Measurements from ENCODE around the gene FBLIM1.

FBLIM1 gene

DNA sequence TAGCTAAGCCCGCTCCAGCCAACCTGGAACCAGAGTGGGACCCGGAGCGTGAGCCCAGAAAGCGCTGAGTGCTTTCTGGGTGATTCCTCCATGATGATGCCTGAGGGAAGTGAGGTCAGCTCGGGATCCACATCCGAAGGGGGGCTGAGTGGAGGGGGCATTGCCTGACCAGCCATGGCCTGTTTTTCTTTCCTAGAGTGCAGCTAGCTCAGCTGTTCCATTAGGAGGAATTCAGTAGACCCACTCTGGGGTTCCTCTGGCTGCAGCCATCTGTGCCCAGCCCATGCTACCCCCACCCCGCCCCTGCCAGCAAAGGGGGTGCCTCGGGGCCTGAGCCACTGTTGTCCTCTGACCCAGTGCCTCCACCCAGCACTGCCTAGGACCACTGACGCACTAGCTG lies 32.1 kb upstream of the FBLIM1 start:
- H3K4me3 ChIP-seq (ENCODE audit: low read length) = no peak overlapping the region
- no peak for TF ChIP-seq ZNF274 (IDR thresholded peaks at IDR 0.05; ENCODE audit: low read depth, low read length)

DNA sequence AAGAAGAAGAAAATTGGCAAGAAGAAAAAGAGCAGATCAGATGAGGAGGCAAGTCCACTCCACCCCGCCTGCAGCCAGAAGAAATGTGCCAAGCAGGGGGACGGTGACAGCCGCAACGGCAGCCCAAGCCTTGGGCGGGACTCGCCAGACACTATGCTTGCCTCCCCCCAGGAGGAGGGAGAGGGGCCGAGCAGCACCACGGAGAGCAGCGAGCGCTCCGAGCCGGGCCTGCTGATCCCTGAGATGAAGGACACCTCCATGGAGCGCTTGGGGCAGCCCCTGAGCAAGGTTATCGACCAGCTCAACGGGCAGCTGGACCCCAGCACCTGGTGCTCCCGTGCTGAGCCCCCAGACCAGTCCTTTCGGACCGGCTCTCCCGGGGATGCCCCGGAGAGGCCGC lies 31.6 kb upstream of the FBLIM1 start:
- TF ChIP-seq ZNF274 (IDR thresholded peaks at IDR 0.05; ENCODE audit: low read depth, low read length) = no peak
- no peak overlapping the region for H3K4me3 ChIP-seq (ENCODE audit: low read length)

- no peak for TF ChIP-seq ZNF274 (IDR thresholded peaks at IDR 0.05; ENCODE audit: low read depth, low read length)
- H3K4me3 ChIP-seq (ENCODE audit: low read length) = no peak overlapping the region
Measured at GRCh38 chr1:15727424-15727823, 31.2 kb upstream of the FBLIM1 start.

DNA sequence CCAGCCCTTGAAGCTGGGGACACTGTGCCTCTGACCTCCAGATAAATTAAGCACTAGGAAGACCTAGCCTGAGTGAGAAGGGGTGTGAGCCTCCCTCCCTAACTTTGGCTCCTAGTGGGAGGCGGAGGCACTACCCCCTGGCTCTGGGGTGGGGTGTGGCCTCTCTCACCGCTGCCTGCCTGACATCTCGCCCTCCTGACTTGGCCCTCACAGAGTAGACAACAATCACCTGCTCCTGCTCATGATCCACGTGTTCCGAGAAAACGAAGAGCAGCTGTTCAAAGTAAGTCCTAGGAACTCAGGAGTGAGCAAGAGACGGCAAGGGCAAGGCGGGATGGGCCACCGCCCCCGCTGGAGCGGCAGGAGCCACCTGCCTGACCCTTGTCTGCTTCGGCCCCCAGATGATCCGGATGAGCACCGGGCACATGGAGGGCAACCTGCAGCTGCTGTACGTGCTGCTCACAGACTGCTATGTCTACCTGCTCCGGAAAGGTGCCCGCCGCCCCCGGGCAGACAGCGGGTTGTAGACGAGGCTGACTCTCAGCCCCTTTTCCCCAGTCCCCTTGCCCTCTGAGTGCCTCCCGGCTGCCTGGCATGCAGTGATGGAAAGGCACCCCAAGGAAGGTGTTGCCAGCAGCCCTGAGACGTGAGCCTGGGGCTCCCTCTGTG lies 30.6 kb upstream of the FBLIM1 start:
- H3K4me3 ChIP-seq (ENCODE audit: low read length) = no peak overlapping the region
- TF ChIP-seq ZNF274 (IDR thresholded peaks at IDR 0.05; ENCODE audit: low read depth, low read length) = no peak

DNA sequence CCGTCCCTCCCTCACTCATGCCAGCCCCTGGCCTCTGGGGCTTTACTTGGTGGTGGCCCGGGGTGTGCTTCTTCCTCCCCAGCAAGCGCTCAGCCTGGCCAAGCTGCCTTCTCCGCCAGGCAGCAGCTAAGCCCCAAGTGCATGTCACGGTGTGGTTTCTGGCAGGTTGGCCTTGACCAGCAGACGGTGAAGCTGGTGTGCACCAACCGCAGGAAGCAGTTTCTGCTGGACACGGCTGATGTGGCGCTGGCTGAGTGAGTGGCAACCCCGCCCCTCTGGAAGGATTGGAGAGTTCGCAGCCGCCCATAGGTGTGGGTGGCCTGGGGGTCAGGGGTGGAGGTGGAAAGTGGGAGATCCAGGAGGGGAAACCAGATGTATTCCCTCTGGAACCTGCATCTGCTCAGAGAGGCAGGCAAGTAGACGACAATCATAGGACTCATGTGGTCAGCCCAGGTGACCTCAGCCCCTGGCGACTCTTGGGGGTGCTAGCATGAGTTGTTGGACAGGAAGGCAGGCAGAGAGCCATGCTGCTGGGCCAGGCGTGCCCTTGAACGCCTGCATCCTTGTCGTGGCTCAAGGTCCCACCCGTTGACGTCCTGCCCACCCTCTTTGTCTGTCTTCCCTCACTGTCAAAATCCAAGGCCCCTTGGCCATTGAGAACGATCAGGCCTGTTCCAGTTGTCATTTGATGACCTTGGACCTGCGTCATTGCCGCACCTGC lies 29.5 kb upstream of the FBLIM1 start:
- no peak for TF ChIP-seq ZNF274 (IDR thresholded peaks at IDR 0.05; ENCODE audit: low read depth, low read length)
- H3K4me3 ChIP-seq (ENCODE audit: low read length) = no peak overlapping the region

DNA sequence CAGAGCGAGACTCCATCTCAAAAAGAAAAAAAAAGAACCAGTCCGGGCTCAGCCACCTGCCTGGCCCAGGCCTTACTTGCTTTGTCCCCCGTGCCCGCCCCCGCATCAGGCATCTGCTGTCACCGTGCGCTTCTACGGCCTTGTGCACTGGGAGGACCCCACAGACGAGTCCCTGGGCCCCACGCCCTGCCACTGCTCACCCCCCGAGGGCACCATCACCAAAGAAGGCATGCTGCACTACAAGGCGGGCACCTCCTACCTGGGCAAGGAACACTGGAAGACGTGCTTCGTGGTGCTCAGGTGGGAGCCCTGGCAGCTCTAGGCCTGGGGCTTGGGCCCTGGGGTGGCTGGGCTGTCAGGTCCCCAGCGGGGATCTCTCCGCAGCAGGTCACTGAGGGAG lies 28.2 kb upstream of the FBLIM1 start:
- TF ChIP-seq ZNF274 (IDR thresholded peaks at IDR 0.05; ENCODE audit: low read depth, low read length) = no peak

DNA sequence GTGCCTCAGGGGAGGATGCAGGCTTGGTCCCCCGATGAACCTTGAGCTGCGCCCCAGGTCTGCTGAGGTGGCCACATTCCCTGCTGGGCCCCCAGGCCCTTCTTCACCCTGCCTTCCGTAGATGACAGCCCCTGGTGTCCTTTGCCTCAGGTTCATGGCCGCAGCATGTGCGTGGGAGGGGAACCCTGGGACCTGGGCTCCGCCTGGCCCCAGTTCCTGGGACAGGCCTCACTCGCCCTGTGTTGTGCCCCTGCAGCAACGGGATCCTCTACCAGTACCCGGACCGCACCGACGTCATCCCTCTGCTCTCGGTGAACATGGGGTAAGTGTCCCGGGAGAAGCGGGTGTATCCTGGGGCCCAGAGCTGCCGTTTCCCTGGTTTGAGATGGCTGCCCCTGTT lies 27.7 kb upstream of the FBLIM1 start:
- TF ChIP-seq ZNF274 (IDR thresholded peaks at IDR 0.05; ENCODE audit: low read depth, low read length) = no peak
- H3K4me3 ChIP-seq (ENCODE audit: low read length) = no peak overlapping the region

More for the DNA sequence above, 28.2 kb upstream of the FBLIM1 start:
- no peak overlapping the region for H3K4me3 ChIP-seq (ENCODE audit: low read length)

GRCh38 chr1:15731735-15732685 lies 26.6 kb upstream of the FBLIM1 start:
- TF ChIP-seq ZNF274 (IDR thresholded peaks at IDR 0.05; ENCODE audit: low read depth, low read length) = no peak
- H3K4me3 ChIP-seq (ENCODE audit: low read length) = no peak overlapping the region

GRCh38 chr1:15732686-15733081 lies 25.9 kb upstream of the FBLIM1 start:
- no peak for TF ChIP-seq ZNF274 (IDR thresholded peaks at IDR 0.05; ENCODE audit: low read depth, low read length)
- H3K4me3 ChIP-seq (ENCODE audit: low read length) = no peak overlapping the region

DNA sequence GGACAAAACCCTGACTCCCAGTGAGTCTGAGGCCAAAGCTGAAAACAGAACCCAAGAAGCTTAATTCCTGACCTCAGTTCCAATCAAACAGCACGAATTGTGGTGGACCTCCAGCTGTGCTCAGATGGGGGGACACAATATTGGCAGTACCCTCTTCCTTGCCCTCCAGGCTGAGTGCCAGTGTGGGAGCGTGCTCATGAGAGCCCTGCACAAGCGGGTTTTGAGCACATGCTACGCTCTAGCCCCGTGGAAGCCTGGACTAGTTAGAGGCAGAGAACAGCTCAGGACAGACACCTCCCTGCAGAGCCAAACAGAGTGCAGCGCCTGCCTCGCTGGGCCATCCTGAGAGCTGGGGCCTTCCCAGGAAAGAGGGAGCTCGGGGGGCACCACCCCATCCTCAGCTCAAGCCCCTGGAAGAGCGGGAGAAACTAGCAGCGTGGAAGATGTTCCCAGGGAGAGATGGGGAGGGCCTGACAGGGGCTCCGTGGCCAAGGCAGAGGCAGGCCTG lies 25.3 kb upstream of the FBLIM1 start:
- no peak for TF ChIP-seq ZNF274 (IDR thresholded peaks at IDR 0.05; ENCODE audit: low read depth, low read length)
- H3K4me3 ChIP-seq (ENCODE audit: low read length) = no peak overlapping the region

DNA sequence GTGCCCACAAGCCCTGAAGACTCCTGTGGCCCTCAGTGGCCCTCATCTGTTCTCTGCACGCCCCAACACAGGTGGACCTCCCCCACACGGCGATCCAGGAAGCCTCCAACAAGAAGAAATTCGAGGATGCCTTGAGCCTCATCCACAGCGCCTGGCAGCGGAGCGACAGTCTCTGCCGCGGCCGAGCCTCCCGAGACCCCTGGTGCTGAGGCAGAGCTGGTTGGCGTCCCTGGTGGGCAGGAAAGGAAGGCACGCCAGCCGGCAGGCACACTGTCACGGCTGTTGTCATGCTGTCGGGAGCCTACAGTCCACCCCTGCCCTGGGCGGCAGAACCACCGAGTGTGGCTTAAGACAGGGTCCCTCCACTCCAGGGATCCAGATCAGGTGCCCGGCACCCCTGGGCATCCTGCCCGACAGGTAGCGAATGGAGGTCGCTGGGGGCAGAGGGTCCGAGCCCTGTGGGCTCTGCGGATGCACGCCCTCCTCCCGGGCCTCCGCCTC lies 24.8 kb upstream of the FBLIM1 start:
- TF ChIP-seq ZNF274 (IDR thresholded peaks at IDR 0.05; ENCODE audit: low read depth, low read length) = no peak
- H3K4me3 ChIP-seq (ENCODE audit: low read length) = no peak overlapping the region

DNA sequence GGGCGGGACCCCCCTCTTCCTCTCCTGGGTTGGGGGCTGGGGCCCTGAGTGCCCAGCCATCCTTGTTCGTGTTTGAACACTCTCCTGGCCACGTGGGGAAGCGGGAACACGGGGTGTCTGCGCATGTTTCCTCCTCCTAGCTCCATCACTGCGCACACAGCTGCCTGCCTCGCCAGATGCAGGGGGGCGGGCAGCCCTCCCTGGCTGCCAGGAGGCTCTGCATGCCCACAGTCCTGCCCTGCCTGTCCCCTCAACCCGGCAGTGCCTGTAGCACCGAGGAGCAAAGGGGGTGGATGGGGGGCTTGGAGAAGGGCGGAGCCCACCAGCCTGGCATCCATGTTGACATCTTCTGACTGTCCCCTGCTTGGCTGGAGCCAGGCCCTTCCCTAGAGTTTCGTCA lies 24.3 kb upstream of the FBLIM1 start:
- no peak for TF ChIP-seq ZNF274 (IDR thresholded peaks at IDR 0.05; ENCODE audit: low read depth, low read length)
- H3K4me3 ChIP-seq (ENCODE audit: low read length) = no peak overlapping the region

- H3K4me3 ChIP-seq (ENCODE audit: low read length) = no peak overlapping the region
- TF ChIP-seq ZNF274 (IDR thresholded peaks at IDR 0.05; ENCODE audit: low read depth, low read length) = no peak
Measured at GRCh38 chr1:15734901-15735300, 23.7 kb upstream of the FBLIM1 start.

All from GM08714 (cell line).